NCI-H526 treated with DMSO at 0.1 percent for 48 hours (cell line): ENCODE data around the gene LRRC46.
A peak's percentile ranks its signal among the peaks of the same experiment; 100 is the strongest.

Experiments
- DNase-seq: peaks from one replicate; lab custom pipeline; 2025; lab: John Stamatoyannopoulos, UW

The LRRC46 gene

DNA sequence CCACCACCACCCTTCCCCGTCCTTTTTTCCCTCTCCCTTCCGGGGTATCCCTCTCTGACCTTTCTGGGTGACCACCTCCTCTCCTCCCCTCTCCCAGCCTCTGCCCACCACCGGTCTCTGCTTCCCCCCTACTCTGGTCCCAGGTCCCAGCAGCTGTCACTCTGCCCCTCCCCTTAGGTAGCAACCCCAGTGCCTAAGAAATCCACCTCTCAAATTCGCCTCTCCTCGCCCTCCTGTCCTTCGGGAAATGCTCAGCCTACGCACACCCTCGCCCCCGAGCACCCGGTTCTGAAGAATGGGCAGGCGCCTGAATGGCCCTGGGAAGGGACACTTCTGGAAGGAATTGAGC is 20.3 kb downstream of the LRRC46 start:
- DNase-seq, result no peak

GRCh38 chr17:47852113-47852949 is 20.9 kb downstream of the LRRC46 start:
- no peak for DNase-seq

DNA sequence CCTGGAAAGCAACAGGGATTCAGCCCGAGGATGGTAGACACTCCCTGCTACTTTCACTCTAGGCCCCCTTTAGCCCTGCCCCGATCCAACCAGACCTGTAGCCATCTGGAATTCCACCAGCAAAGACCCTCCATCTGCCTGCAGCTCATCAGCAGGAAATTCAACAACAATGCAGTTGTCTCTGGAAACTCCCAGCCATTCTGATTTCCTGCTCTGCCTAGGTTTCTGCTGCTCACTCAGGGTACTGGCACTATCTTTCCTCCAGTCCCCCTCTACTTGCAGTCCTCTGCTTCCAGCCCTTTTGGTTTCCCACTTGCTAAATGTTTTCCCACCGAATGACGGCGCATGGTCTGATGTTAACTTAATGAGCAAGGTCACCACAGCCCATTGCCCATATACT is 22.1 kb downstream of the LRRC46 start:
- DNase-seq, result no peak

DNA sequence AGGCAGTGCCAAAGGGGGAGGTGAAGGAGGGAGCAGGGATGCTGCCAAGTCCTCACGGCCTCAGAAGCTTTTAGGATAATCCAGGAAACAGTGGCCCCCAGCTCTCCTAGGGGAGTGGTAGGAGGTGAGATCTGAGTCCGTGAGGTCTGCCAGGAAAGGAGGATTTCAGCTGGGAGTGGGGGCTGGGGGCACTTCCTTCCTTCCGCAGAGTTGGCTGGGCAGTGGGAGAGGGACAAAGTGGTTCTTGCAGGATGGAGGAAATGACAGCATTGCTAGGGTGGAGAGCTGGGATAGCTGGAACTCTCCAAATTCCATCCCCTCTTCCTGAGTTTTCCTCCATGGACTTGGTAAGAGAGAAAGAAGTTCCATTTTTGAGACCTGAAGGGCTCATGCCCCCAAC is 24.3 kb downstream of the LRRC46 start:
- DNase-seq, result no peak

DNA sequence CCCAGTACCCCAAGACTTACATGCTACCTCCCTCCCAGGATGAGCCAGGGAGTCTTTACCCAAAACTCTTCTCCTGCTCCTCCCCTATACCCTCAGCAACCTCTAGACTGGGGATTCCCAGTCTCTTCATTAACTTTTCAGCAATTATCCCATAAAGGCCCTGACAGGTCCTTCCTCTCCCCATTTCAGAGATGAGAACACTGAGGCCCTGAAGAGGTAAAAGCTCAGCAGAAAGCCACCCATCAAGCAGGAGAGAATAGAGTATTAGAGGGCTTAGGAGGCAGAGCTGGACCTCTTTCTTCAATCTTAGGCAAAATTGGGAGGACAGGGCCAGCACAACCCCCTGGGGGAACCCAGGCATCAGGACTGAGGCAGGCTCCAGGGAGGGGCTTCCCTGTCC is 25.4 kb downstream of the LRRC46 start:
- no peak for DNase-seq

- DNase-seq, result no peak
Observed at GRCh38 chr17:47857551-47858455, 26.3 kb downstream of the LRRC46 start.

- no peak for DNase-seq
Observed at GRCh38 chr17:47860386-47860785, 28.9 kb downstream of the LRRC46 start.

GRCh38 chr17:47862621-47863440 is 31.4 kb downstream of the LRRC46 start:
- no peak for DNase-seq

- no peak for DNase-seq
Observed at GRCh38 chr17:47864791-47865216, 33.3 kb downstream of the LRRC46 start.

DNA sequence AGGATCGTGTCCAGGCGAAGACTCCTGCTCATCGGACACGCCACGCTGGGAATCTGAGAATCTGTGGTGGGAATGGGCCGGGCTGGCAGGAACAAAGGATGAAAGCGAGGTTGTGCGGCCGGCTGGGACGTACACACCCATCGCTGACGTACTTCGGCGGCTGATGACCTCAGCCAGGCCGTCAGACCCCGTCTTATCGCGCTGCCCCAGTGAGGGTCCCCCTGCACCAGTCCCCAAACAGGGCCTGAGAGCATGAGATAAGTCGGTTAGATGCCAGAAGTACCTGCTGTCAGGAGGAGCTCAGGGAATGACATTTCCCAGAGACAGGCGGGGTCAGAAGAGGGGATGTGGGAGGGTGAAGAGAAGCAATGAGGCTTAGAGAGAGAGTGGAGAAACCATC is 35.5 kb downstream of the LRRC46 start:
- DNase-seq, result no peak

DNA sequence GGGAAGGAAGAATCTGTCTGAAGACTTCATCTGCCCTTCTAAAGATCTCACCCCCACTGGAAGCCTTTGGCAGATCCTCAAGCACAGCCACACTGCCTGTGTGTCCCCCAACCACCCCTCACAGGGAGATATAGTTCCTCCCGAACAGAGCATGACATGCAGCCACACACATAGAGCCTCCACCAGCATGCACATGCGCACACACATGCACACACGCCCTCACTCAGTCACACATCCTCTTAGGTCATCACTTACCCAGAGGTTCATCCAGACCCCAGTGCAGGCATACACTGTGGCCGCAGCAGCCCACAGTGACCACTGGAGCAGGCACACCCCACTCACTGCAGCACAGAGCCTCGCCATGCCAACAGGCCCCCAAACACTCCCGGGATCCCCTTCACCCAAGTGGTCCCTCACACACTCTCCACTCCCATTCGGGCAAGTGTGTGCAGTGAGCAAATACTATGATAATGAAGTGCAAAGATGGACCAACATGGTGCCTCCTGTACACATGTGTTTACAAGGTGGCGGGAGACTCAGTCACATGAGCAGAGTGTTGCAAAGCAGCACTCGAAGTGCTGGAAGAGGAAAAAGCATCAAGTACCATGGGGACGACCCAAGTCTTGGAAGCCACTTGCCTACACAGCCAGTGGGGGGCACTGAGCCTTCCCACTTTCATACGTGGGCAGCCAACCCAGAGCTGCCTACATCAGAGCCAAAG is 36.5 kb downstream of the LRRC46 start:
- no peak for DNase-seq

GRCh38 chr17:47869114-47869513 is 37.6 kb downstream of the LRRC46 start:
- DNase-seq, result no peak

GRCh38 chr17:47870056-47870455 is 38.6 kb downstream of the LRRC46 start:
- no peak for DNase-seq

- no peak for DNase-seq
Observed at GRCh38 chr17:47871048-47871447, 39.6 kb downstream of the LRRC46 start.

GRCh38 chr17:47872019-47872650 is 40.7 kb downstream of the LRRC46 start:
- no peak for DNase-seq

GRCh38 chr17:47872651-47873161 is 41.2 kb downstream of the LRRC46 start:
- DNase-seq, result peak; percentile 59

DNA sequence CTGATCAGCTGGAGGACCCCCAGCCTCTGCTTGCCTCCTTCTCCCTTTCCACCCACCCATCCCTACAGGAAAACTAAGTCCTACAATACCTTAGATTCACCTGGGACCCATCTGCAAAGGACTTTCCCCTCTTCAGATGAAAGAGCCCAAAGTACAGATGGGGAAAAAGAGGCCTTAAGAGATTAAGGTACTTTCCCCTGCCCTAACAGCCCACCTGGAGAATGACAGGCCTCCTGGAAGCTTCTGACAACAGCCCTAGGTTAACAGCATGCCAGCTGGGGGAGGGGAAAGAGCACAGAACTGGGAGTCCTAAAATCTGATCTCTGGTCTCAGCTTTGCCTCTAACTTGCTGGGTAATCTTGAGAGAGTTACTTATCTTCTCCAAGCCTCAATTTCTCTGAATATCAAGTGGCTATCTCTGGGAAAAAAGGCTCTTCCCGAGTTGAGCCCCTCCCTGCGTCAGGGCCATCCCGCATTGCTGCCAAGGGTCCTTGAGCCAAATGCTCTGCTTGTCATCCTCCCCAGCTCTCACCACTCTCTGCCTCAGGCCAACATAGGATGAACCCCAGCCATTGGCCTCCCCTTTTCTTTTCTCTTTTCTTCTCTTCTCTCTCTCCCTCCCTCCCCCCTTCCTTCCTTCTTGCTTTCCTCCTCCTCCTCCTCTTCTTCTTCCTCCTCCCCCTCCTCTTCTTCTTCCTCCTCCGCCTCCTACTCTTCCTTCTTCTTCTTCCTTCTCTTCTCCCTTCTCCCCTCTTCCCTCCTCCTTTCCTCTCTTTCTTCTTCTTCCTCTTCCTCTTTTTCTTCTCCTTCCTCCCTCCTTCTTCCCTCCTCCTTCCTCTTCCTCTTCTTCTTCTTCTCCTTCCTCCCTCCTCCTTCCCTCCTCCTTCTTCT is 42.0 kb downstream of the LRRC46 start:
- no peak for DNase-seq

- peak; percentile 80 for DNase-seq
Observed at GRCh38 chr17:47875011-47875985, 43.8 kb downstream of the LRRC46 start.
